IMR-90 (cell line): ENCODE measurements around the gene KIF25. TPM values are rescaled to one million over a fixed set of nuclear protein-coding genes. Genes with fewer than 3 reads are reported as not detected.

Source experiments
- ATAC-seq: fragments of 200-7000 bp; cut with Tn5 transposase; 2 replicates; pipeline ENCODE4 v1.9.1; 2020; ENCODE audit warnings: low read depth, mild to moderate bottlenecking, moderate library complexity
- BruUV-seq: library from RNA; stranded (reverse); fragments of 400-500 nt; replicated peaks from 2 replicates; lab custom pipeline; 2021; lab: Mats Ljungman, UMichigan
- CTCF ChIA-PET: fragments of 300-600 bp; formaldehyde crosslinking; extraction: SDS; loops from one replicate; lab custom pipeline; 2021; ENCODE audit warnings: antibody characterized with exemption; lab: Yijun Ruan, JAX
- POLR2A ChIA-PET: fragments of 300-600 bp; sonication (Branson Sonifier 250); formaldehyde crosslinking; loops from one replicate; lab custom pipeline; 2022; ENCODE audit warnings: antibody characterized with exemption; ENCODE audit not compliant: unreplicated experiment; lab: Charles Lee
- DNase-seq: peaks from one replicate; pipeline ENCODE4 v3.0.0; 2013
- H2AFZ ChIP-seq: replicated peaks from 2 replicates; pipeline ENCODE3; 2013; ENCODE audit warnings: low read length, mild to moderate bottlenecking; ENCODE audit not compliant: poor library complexity
- H2AK5ac ChIP-seq: 2 replicates; pipeline ENCODE4 v1.6.1; 2013; ENCODE audit warnings: low read depth, low read length, inconsistent platforms
- H2AK9ac ChIP-seq: replicated peaks from 2 replicates; pipeline ENCODE3; 2013; ENCODE audit warnings: mild to moderate bottlenecking, low read depth, low read length, moderate library complexity; ENCODE audit not compliant: poor library complexity
- H2BK120ac ChIP-seq: 2 replicates; pipeline ENCODE4 v1.6.1; 2013; ENCODE audit warnings: low read depth, low read length, inconsistent platforms
- H2BK15ac ChIP-seq: 3 replicates; pipeline ENCODE4 v1.6.1; 2013; ENCODE audit warnings: low read depth, low read length, inconsistent platforms
- H2BK20ac ChIP-seq: 2 replicates; pipeline ENCODE4 v1.6.1; 2013; ENCODE audit warnings: low read depth, mild to moderate bottlenecking, inconsistent platforms, low read length, moderate library complexity
- H2BK5ac ChIP-seq: 2 replicates; pipeline ENCODE4 v1.6.1; 2013; ENCODE audit warnings: mild to moderate bottlenecking, low read depth, low read length, inconsistent platforms; ENCODE audit not compliant: poor library complexity, severe bottlenecking
- H3K14ac ChIP-seq: replicated peaks from 2 replicates; pipeline ENCODE4 v1.6.1; 2013; ENCODE audit warnings: low read depth, low read length, inconsistent platforms
- H3K18ac ChIP-seq: 2 replicates; pipeline ENCODE4 v1.6.1; 2013; ENCODE audit warnings: low read depth, low read length, control low read depth
- H3K23ac ChIP-seq: 2 replicates; pipeline ENCODE4 v1.6.1; 2013; ENCODE audit warnings: low read depth, low read length, inconsistent platforms
- H3K27ac ChIP-seq: 2 replicates; pipeline ENCODE4 v1.5.1; 2013; ENCODE audit warnings: mild to moderate bottlenecking, control low read depth, low read length; ENCODE audit not compliant: insufficient read depth
- H3K27me3 ChIP-seq: 2 replicates; pipeline ENCODE4 v1.6.1; 2013; ENCODE audit warnings: low read length; ENCODE audit not compliant: control insufficient read depth, insufficient read depth
- H3K36me3 ChIP-seq: 2 replicates; pipeline ENCODE4 v1.6.1; 2013; ENCODE audit warnings: low read length, mixed read lengths; ENCODE audit not compliant: control insufficient read depth, insufficient read depth
- H3K4ac ChIP-seq: 2 replicates; pipeline ENCODE4 v1.6.1; 2013; ENCODE audit warnings: low read depth, low read length, inconsistent platforms
- H3K4me1 ChIP-seq: 2 replicates; pipeline ENCODE4 v1.6.1; 2013; ENCODE audit warnings: low read length, mixed read lengths; ENCODE audit not compliant: control insufficient read depth, insufficient read depth
- H3K4me2 ChIP-seq: 2 replicates; pipeline ENCODE4 v1.6.1; 2013; ENCODE audit warnings: low read depth, mild to moderate bottlenecking, control low read depth, low read length, moderate library complexity
- H3K4me3 ChIP-seq: 2 replicates; pipeline ENCODE4 v1.5.1; 2013; ENCODE audit warnings: low read depth, mild to moderate bottlenecking, control low read depth, low read length, moderate library complexity; ENCODE audit not compliant: insufficient read depth
- H3K56ac ChIP-seq: 2 replicates; pipeline ENCODE4 v1.6.1; 2013; ENCODE audit warnings: low read length, inconsistent platforms; ENCODE audit not compliant: insufficient read depth; ENCODE audit errors: extremely low read depth
- H3K79me1 ChIP-seq, 2 experiments: 2 replicates each; pipeline ENCODE4 v1.6.1; 2013; ENCODE audit warnings: low read length in 2 of 2, inconsistent platforms in 1 of 2, low read depth in 1 of 2
- H3K9ac ChIP-seq: 2 replicates; pipeline ENCODE4 v1.6.1; 2013; ENCODE audit warnings: low read depth, low read length, control low read depth
- H3K9me1 ChIP-seq: 2 replicates; pipeline ENCODE4 v1.6.1; 2013; ENCODE audit warnings: low read length, inconsistent platforms; ENCODE audit not compliant: insufficient read depth
- H3K9me3 ChIP-seq: 2 replicates; pipeline ENCODE4 v1.6.1; 2013; ENCODE audit warnings: low read length; ENCODE audit not compliant: control insufficient read depth, insufficient read depth
- H4K20me1 ChIP-seq: 2 replicates; pipeline ENCODE4 v1.6.1; 2013; ENCODE audit warnings: low read length, inconsistent platforms; ENCODE audit not compliant: insufficient read depth
- H4K5ac ChIP-seq: 2 replicates; pipeline ENCODE4 v1.6.1; 2013; ENCODE audit warnings: mild to moderate bottlenecking, low read depth, low read length, control low read depth
- H4K8ac ChIP-seq, 2 experiments: 2 replicates each; pipeline ENCODE4 v1.6.1; 2013; ENCODE audit warnings: low read depth in 2 of 2, low read length in 2 of 2, control low read depth in 1 of 2, inconsistent platforms in 1 of 2
- H4K91ac ChIP-seq: 2 replicates; pipeline ENCODE4 v1.6.1; 2013; ENCODE audit warnings: low read depth, low read length, inconsistent platforms; ENCODE audit not compliant: insufficient read depth
- CHD1 ChIP-seq: IDR thresholded peaks from 2 replicates; pipeline ENCODE4 v1.6.1; 2012; ENCODE audit warnings: low read depth, low read length, improper control_type of control experiment
- USF2 ChIP-seq: fragments of 150-350 bp; IDR thresholded peaks from 2 replicates; pipeline ENCODE4 v1.6.1; 2017; ENCODE audit warnings: mild to moderate bottlenecking, antibody characterized with exemption, low read length, low read depth
- WGBS, 2 experiments: methylation state at CpG; one replicate each; pipeline versions ENCODE4 v1.1.5 to v1.1.7; 2013; ENCODE audit warnings: missing lambda C conversion rate in 2 of 2; ENCODE audit not compliant: insufficient read length in 1 of 2; ENCODE audit errors: extremely low coverage in 2 of 2; 5-methylcytosine and 5-hydroxymethylcytosine counted together
- dilution Hi-C: fragments of 300-500 bp; cut with HindIII; formaldehyde crosslinking; loops from one replicate; pipeline ENCODE4 v1.14.3; 2018; ENCODE audit warnings: low sequenced_read_pairs; ENCODE audit not compliant: unreplicated experiment
- in situ Hi-C: fragments of 300-500 bp; cut with MboI; formaldehyde crosslinking; loops from 3 replicates; pipeline ENCODE4 v1.14.3; 2019; ENCODE audit warnings: low sequenced_read_pairs, inconsistent platforms, mixed read lengths
- intact Hi-C: fragments of 100-400 bp; cut with micrococcal nuclease; formaldehyde crosslinking; loops from 2 replicates; pipeline ENCODE4 v1.10.0; 2022
- polyA plus RNA-seq, 3 experiments: library from polyadenylated mRNA; depleted of rRNA; stranded (reverse); fragments of >200 nt; gene quantifications; 2 replicates each; pipeline ENCODE4 v1.2.3, GENCODE V29; 2012; ENCODE audit warnings: low replicate concordance in 1 of 3
- total RNA-seq: library from RNA; depleted of rRNA; stranded (reverse); fragments of >200 nt; gene quantifications from 2 replicates; pipeline ENCODE4 v1.2.3, GENCODE V29; 2012

The KIF25 gene
- total and polyA plus RNA-seq, 2 of the 4 experiments (the other 2 are of a cell fraction), result not detected

- H3K14ac ChIP-seq, result no peak overlapping the region
- no peak overlapping the region for H2AK9ac ChIP-seq
- H4K8ac ChIP-seq, result no peak overlapping the region
- no peak overlapping the region for H2AK5ac ChIP-seq
- in situ Hi-C loops (no loop called here), intact Hi-C loops (no loop called here), dilution Hi-C loops (no loop called here)
- H3K27ac ChIP-seq, result no peak overlapping the region
- H3K4me3 ChIP-seq, result no peak overlapping the region
- POLR2A ChIA-PET, result no interaction called here
- H3K36me3 ChIP-seq, result peaks cover 18% of the 10 kb centered on the region
- no peak overlapping the region for H4K91ac ChIP-seq
- H3K23ac ChIP-seq, result no peak overlapping the region
- H2BK20ac ChIP-seq, result no peak overlapping the region
- H2BK15ac ChIP-seq, result no peak overlapping the region
- ATAC-seq, result no peak
- H3K27me3 ChIP-seq, result no peaks in the 10 kb centered on the region
- H4K5ac ChIP-seq, result no peak overlapping the region
- no peak overlapping the region for H3K4ac ChIP-seq
- H3K4me1 ChIP-seq, result no peaks in the 10 kb centered on the region
- H3K56ac ChIP-seq, result no peak overlapping the region
- DNase-seq, result no peak
- TF ChIP-seq CHD1 (no peak), USF2 (no peak)
- no peak overlapping the region for H3K9ac ChIP-seq
- H2BK120ac ChIP-seq, result no peak overlapping the region
- no peak overlapping the region for H3K4me2 ChIP-seq
- BruUV-seq, result no TSS peak
- no peaks in the 10 kb centered on the region; the same call in 1 of the 2 replicates for H3K9me1 ChIP-seq
- H3K79me1 ChIP-seq, result peaks cover 0 to 4% of the 10 kb centered on the region in 2 experiments; a peak in 1 of 4 replicates
- H2AFZ ChIP-seq, result no peak overlapping the region
- no peak overlapping the region for H3K18ac ChIP-seq
- CTCF ChIA-PET, result no interaction called here
- H2BK5ac ChIP-seq, result no peak overlapping the region
- no peaks in the 10 kb centered on the region for H4K20me1 ChIP-seq
- H3K9me3 ChIP-seq, result no peaks in the 10 kb centered on the region
- WGBS, 2 experiments, result no CpG with 5 or more reads among the region's 8 CpGs
These were observed 30.9 kb upstream of the KIF25 start for GRCh38 chr6:167966540-167966905.
